Myocyte (in vitro differentiated cells): ENCODE data around the gene C1orf226. TPM values are rescaled to one million over a fixed set of nuclear protein-coding genes. Genes with fewer than 3 reads are reported as not detected.

ENCODE experiments used
- DNase-seq: peaks from one replicate; pipeline ENCODE4 v3.0.0-alpha.2; 2012; ENCODE audit warnings: low read depth
- total RNA-seq: library from RNA; depleted of rRNA; stranded (reverse); fragments of >200 nt; gene quantifications from 2 replicates; pipeline ENCODE4 v1.2.3, GENCODE V29; 2014

Gene C1orf226
- total RNA-seq, 1 donor from 2014 or later: 1.0 TPM

DNA sequence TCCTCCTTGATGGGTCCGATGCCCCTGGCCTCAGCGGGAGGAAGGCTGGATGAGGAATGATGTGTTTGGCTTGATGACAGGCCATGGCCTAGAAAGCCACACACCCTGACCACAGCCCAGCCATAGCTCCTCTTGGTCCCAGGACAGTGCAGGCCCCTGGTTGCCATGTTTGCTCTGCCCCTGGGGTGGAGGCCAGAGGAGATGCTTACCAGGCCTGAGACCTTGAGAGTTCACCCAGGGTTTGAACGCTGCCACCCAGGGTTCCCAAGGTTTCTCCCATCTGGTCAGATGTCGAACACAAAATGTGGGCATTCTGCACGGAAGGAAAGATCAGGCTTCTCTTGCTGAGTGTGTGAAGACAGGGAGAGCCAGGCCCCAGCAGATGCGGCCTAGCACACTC is 2.6 kb downstream of the C1orf226 start:
- DNase-seq: no peak

DNA sequence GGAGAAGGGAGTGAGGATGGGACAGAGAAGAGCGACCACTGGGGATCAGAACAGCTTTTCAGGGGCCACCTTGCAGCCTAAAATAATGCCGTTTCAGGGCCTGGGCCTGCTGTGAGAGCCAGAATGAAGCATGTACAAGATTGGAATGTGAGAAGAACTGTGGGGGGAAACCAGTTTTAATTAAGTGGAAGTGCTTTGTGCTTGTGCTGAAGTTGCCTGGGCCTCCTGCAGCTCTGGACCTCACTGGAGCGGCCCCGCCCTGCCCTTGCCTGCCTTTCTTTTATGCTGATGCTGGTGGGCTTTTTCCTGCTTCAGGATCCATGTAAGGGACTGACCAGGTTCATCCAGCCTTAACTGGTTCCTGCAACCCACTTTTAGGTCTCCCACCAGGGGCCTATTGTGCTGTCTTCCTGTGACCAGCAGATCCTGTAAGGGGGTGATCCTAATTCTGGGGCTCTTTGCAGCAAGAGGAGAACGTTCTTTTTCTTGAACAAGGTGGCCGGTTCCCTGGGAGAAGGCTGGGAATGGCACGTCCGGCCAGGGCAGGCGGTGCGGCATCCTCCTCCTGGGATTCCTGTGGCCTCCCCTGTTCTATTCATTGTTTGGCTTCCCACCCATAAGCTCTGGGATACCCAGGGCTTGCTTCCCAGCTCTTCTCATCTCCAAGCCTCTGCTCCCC is 3.2 kb downstream of the C1orf226 start:
- no peak for DNase-seq

DNA sequence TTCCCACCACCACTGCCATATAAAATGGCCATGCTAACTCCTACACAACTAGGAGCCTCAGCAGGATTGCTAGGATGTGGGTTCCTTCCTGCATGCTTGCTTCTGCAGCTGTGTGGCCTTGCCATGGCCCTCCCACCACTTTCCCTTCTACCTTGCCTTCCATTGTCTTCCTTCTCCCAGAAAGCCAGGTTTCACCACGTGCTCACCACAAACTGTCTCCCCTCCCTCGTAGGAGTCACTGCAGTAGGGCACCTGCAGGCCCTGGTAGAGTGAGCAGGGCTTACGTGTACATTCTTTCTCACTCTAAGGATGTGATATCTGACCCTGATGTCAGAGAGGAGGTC is 3.7 kb downstream of the C1orf226 start:
- no peak for DNase-seq

DNA sequence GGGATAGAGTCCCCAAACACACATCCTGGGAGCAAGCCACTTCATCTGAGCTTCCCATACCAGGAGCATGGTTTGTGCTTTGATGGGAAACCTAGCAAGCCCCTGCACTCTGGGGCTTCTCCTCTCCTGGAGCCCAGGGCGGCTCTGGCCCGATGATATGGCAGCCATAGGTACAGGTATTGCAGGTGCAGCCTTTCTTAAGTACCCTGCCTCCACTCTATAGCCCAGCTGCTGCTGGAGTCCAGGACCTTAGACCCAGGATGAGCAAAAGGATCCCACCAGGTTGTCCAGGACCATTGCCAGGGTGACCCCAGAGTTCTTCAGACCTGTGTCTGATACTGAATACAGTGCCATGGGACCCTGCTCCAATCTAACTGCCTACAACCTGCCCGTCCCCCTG is 4.2 kb downstream of the C1orf226 start:
- DNase-seq: no peak

DNA sequence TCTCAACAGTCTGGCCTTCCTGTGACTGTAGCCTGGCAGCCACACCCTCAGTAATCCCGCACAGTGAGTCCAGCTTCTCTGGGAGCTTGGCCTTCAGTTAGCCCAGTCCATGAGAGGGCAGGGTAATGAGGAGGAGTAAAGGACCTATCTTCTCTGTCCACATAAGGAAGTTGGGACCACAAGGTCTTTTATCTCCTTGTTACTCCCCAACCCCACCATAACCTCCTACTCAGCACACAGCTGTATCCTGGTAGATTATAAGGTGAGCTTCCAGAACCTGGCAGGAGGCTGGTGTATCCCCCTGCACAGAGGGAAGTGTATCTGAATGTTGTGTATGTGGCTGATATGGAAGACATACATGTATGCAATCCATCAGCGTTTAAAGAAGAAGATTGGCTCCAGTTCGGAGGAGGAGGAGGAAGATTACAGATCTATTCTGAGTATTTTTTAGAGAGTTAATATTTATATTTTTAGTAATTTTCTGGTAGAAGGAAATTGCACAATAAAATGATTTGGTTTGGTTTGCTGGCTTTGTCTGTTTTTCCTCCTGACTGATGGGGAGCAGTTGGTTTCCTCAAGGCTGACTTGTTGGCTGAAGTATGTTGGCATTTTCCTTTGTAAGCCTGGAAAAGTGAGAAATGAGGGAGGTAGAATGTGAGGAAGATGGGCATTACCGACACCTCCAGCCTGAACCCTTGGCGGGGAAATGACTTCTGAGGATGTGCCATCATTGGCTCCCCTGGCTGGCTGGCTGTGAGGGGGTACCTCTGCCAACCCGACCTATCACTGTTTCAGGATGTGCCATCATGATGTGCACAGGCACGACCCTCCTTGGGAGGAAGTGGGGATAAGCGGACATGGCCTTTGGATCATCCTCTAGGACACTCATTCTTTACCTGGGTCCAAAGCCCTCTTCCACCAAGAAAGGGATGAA is 5.0 kb downstream of the C1orf226 start:
- no peak for DNase-seq

DNA sequence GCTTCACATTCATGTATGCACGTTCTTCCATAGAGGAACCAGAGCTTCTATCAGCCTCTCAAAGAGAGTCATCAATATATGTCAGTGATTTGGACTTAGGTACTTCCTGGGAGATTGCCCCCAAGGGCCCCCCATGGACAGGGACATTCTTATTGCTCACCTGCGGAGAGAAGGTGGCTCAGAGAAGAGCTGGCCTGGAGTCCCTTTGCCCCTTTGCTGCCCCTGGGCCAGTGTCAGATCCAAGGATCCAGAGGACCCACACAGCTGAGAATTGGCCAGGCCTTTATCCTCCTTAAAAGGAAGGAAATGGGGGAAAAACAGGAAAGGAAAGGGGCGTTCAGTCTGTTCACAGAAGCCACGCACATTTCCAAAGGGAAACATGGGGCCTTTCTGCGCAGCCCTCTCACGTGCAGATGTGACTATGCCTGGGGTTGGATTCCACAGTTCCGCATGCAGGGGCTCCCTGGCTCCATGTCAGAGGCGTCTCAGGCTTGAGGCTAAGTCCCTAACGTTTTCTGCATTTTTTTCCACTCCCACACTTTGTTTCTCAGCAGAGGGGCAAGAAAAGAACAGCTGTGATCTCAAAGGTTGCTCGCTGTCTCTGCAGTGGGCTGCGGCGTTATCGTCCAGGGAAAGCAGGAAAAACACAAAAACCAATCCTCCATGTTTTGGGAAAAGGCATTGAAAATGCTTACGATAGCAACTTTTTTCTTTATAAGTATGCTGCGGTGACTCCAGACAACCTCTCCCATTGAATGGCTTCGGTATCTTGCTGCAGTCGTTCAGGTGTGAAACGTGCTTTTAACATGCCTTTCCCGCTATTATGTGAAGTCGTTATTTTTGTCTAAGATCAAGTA is 5.9 kb downstream of the C1orf226 start:
- no peak for DNase-seq

DNA sequence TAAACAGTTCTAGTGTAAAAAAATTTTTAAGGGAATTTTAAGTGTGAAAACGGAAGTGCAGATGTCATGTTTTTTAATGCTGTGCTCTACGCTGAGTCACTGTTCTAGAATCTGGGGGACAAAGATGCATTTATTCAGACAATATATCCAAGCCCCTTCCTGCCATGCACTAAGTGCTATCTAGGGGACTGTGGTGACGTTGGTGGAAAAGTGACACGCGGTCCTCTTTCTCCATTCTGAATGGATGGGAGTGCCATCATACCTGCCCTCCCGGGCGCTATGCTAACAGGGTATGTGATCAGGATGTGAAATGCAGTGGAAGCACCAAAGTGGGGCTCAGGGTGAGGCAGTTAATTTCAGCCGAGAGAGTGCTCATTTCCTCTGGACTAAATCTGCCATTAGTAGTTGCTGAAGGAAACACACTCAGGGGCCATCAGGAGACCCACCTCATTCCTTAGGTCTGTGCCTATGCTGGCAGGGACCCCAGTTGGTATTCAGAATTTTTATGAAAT is 6.6 kb downstream of the C1orf226 start:
- no peak for DNase-seq

DNA sequence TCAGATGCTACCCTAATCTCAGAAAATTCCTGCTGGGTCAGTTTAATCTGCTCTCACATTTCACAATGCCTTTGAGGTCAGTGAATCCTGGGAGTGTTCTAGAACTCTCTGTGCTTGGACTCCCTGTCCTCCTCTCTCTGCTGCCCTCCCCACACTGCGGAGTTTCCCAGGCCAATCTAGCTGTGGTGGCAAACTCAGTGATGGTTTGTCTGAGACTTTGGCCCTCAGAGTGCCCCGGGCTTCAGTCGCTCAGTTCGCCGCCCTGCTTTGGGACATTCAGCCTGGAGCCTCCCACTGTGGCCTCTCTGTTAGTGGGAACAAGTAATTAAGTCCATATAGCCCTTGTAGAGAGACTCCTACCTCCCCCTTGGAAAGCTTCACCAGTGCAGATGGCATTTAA is 7.1 kb downstream of the C1orf226 start:
- DNase-seq: peak; percentile 61

DNA sequence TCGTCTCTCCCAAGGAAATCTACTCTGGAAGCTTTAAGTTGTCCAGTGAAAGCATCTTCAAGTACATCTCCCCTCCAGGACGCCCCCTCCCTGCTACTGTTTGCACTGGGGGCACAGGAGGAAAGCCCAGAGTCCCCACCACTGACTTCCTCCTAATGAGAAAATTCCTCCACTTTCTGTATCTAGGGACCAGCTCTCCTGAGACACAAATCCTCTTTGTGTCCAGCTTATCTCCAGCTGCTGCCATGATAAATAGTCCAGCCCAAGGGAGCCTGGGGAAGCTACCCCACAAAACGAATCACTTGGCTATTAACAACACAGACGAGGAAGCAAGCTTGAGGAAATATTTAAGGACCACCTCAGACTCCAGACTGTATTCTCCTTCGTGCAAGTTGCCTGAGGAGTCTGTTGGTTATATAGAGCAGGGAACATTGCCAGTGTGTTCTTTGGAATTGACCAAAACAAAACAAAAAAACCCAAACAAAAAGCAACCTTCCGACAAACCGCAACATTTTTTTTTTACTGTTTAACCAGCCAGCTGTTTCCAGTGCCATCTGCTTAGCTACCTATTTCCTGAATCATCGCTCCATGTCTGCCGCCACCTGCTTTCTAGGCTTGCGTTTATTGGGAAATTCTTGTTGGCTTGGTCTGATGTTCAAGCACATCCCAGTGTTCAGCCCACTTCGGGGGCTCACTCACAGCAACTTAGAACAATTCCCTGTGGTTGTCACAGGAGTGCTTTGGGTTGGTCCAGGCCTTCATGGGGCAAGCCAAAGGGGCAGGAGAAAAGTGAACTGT is 7.7 kb downstream of the C1orf226 start:
- peak; percentile 95 for DNase-seq

DNA sequence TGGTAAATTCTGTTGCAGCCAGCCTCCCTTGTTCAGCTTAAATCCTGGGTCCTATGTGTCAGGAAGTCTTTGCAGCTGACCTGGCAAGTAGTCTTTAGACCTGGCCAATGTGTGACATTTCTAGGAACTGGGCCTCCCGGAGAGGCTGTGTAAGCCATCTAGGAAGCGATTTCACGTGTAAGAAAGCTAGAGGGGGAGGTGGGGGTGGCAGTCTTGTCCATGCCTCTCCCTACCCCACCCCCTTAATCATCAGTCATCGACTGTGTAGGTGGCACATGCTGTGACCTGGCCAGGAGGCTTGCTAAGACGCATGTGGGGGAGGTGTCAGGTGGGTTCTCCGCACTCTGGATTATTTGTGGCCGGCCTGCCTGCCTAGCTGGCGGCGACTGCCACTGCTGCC is 8.4 kb downstream of the C1orf226 start:
- DNase-seq: peak; percentile 71

DNA sequence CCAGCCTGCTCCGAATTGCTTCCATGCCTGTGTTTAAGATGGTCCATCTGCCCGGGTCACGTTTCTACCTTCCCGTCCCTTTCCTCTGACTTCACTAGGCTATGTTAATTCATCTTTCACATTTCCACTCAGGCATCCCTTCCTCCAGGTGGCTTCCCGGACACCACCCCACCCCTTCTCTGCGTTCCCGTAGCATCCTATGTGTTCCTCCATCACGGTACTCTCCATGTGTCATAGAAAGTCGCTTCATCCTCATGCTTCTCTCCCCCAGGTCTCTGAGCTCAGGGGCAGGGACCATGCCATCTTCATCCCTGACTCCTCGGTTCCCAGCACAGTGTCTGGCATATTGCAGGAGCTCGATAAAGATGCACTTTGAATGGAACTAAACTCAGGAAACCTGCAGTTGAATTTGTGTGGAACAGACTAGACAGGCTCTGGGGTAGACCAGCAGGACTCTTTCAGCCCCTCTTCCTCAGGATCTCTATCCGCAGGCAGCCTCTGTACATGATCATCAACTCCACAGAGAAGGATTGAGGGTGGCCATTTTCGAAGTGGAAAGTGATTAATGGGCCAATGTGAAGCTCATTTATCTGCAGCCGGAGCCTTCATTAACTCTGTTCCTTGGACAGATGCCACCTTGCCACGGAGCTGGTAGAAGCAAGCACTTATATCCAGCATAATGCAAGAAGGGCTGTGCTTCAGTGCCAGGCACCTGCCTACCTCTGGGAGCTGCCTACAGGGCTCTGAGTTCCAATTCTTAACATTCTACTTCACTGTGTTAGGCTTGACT is 9.1 kb downstream of the C1orf226 start:
- DNase-seq: no peak

DNA sequence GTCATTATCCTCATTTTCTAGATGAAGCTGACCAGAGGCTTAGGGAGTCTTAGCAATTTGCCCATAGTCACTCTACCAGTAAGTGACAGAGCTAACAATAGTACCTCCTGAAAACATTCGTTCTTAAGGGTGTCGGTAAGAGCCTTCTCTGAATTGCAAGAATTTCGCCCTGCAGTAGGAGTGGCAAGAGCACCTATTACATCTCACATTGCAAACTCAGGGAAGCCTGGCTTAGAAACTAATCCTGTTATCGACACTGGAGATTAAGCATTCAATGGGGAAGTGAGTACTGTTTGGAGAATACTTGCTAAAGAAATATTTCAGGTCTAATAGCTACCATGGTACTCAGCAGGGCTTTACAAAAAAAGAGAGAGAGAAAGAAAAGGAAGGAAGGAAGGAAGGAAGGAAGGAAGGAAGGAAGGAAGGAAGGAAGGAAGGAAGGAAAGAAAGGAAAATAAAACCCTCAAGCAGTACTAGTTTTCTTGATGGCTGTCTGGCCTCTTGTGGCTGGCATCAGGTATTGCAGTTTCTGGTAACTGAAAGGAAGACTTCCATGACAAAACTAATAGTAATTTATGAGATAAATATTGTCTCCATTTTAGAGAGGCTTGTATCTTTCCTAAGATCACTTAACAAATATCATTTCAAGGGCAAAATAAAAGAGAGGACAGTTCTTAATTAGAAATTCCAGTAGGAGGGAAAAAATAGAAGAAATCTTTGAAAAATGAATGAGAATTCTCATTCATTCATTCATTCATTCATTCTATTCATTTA is 10.4 kb downstream of the C1orf226 start:
- peak; percentile 57 for DNase-seq

DNA sequence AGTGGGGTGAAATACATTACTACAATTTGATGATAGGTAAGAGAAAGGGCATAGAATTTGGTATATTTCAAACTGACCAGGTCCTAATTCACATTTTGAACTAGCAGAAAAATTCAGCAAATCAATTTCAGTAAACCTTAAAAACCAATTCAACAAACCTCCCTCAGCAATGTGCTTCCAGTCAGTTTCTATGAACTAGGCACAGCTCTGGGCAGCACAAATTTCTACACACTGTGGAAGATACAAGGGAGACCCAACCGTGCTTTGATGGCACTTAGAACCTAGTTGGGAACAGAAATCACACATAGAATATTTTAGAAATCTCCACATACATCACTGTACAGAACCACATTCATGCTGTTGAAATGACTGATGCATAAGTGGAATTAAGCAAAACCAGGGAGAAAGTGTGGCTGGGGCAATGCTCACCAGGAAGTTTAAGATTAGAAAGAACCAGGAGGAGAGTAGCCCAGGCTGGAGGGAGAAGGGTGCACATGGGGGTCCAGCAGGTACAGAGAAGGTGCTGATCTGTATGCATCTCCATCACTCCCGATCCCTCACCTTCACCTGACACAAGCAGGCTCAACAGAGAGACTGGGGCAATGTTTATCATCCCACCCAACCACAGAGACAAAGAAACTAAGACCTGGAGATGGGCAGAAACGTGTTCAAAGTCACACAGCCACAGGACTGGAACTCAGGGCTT is 14.8 kb downstream of the C1orf226 start:
- DNase-seq: no peak

DNA sequence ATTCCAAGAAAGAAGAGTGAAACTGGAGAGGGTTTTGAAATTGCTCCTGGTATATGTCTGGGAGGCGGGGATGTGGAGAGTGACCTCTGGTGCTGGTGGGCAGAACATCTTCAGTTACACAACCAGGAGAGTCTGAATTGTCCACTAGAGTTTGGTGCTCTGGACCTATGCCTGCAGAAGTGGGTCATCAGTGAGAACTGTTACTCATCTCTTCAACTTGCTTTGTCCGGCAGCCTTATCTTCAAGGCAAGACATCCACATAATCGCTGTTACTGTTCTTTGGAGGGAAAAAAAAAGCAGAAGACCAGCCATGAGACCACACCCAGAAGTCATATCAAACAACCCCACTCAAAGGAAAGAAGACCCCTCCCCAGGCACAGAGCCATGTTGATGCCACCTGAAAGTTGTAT is 15.5 kb downstream of the C1orf226 start:
- no peak for DNase-seq

DNA sequence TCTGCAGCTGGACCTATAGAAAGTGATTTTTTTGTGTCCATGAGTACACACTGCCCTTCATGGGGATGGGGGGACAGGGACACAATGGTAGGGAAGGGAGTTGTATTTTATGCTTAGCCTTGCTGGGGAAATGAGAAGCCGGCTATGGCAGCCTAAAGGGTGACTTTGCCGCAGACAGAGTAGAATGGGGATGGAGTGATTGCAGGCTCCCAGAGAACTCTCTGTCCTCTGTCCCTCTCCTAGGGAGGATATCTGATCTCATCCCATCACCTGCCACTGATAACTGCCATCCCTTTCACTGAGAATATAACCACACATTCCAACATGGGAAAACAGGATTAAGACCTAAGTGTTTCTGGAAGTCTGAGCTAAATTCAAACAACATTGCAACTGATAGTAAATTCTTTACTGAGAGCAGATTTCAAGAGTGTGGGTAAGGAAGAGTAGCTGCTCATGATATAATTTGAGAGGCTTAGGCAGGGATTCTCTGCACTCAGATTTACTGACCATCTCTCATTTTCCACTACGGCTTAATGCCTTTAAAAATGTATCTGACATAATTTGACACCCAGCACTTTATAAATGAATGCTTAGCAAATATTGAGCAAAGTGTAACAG is 16.5 kb downstream of the C1orf226 start:
- DNase-seq: peak; percentile 41

DNA sequence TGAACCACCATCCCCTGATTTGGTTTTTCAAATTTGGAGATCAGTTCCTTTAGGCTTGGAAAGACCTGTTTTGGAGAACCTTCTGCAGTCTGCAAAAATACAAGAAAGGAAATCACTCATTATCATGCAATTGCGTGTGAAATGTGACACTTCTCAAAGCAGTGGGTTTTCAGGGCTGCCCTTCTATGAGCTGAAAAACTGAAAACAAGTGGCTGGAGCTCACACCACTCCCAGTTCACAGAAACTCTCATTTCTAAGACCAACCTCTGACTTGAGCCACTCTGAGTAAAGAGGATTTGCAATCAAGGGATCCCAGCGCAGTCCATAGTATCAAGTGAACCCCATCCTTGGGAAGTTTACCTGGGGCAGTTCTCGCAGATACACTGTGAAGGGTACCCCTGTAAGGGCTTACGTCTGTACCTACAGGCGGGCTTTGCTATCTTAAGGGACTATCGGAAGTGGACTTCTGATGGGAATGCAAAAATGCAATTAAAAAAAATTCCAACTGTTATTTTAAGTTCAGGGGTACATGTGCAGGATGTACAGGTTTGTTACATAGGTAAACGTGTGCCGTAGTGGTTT is 17.6 kb downstream of the C1orf226 start:
- DNase-seq: no peak

DNA sequence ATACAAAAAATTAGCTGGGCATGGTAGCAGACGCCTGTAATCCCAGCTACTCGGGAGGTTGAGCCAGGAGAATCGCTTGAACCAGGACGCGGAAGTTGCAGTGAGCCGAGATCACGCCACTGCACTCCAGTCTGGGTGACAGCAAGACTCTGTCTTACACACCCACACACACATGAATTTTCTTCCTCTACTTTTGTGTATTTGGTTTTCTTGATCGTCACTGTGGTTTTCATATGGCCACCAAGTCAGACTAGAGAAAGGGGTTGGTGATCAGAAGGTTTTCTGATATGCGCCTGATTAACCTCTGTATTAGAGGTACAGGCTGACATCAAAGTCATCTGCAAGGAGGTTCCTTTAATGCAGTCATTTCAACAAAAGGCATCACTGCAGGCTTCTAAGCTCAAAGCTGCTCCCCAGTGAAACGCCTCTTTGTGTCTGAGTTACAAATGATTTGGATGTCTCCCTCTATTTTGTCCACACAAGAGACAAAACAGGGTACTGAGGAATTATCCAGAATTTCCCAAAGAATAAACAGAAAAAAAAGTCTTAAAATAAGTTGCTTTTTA is 19.3 kb downstream of the C1orf226 start:
- no peak for DNase-seq
